ENCODE measurements around the gene FAM229A. TPM values are rescaled to one million over a fixed set of nuclear protein-coding genes. Genes with fewer than 3 reads are reported as not detected.
A peak's percentile ranks its signal among the peaks of the same experiment; 100 is the strongest.
"Not testable (repeated sequence)": the region's sequence is repeated elsewhere in the genome, so short reads cannot be mapped to it uniquely, and the experiment has no call there.

The FAM229A gene
- total and polyA plus RNA-seq, 3 donors from 2014 or later: 71.5 to 194 (median 103) TPM

DNA sequence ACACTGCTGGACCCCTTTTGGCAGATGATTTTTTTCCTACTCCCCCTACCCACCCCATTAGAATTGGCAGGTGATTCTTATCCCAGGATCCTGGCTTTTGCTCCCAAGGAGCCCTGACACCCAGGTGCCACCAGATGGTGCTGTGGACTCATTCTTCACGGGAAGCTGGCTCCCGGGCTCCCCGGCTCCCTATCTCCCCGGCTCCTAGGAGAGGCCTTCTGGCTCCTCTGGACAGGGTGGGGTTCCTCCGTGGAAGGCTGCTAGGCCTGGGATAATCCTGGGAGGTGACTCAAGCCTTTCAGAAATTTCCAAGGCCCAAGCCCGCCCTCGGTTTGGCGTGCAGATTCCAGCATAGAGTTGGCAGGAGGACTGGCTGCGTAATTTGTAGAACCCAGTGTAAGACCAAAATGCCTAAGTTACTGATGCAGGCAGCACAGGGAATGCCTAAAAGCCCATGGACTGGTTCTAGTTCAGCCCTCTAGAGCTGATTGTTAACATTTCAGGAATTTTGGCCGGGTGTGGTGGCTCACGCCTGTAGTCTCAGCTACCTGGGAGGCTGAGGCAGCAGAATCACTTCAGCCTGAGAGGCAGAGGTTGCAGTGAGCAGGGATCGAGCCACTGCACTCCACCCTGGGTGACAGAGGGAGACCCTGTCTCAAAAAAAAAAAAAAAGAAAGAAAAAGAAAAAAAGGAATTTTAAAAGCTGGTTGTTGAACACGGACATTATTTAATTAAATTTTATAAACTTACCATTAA is 38.8 kb upstream of the FAM229A start:
- WGBS, 2 donors: 53 to 59% methylated on average over 12 to 13 of the region's 13 CpGs
- no peaks in the 10 kb centered on the region for H3K4me1 ChIP-seq
- no peaks in the 10 kb centered on the region for H3K36me3 ChIP-seq (ENCODE audit: low read depth, missing control alignments)
- intact Hi-C loops (cut with DNase I; ENCODE audit: low total_unique reads): no loop called here
- peak; percentile 91 for DNase-seq
- TF ChIP-seq, protein P1, sequence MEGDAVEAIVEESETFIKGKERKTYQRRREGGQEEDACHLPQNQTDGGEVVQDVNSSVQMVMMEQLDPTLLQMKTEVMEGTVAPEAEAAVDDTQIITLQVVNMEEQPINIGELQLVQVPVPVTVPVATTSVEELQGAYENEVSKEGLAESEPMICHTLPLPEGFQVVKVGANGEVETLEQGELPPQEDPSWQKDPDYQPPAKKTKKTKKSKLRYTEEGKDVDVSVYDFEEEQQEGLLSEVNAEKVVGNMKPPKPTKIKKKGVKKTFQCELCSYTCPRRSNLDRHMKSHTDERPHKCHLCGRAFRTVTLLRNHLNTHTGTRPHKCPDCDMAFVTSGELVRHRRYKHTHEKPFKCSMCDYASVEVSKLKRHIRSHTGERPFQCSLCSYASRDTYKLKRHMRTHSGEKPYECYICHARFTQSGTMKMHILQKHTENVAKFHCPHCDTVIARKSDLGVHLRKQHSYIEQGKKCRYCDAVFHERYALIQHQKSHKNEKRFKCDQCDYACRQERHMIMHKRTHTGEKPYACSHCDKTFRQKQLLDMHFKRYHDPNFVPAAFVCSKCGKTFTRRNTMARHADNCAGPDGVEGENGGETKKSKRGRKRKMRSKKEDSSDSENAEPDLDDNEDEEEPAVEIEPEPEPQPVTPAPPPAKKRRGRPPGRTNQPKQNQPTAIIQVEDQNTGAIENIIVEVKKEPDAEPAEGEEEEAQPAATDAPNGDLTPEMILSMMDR (IDR thresholded peaks at IDR 0.05): peak; percentile 66 to 88 (median 74)
- no peak for TF ChIP-seq POLR2A (IDR thresholded peaks at IDR 0.05)
- no peaks in the 10 kb centered on the region for H3K9me3 ChIP-seq
- H3K27me3 ChIP-seq: no peaks in the 10 kb centered on the region
- H3K4me3 ChIP-seq: no peak overlapping the region
- H3K27ac ChIP-seq: peak overlapping the region in 1 of 2 donors; percentile 57

DNA sequence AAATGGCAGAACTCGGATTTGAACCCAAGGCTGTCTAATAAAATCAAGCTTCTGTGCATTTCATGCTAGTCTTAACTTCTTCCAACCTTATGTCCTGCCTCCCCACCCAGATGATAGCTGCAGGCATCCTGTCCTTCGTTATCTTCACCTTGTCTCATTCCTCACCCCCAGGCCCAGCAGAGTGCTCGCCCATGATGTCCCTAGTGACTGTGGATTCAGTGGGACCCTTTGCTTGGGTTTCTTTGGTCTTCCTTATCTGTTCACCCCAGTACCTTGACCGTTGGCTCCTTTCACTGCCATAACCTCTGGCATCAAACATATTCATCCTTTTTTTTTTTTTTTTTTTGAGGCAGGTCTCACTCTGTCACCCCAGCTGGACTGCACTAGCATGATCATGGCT is 37.6 kb upstream of the FAM229A start:
- Histone ChIP-seq H3K4me3 (no peak overlapping the region), H3K27ac (no peak overlapping the region), H3K27me3 (no peaks in the 10 kb centered on the region), H3K9me3 (no peaks in the 10 kb centered on the region), H3K4me1 (no peaks in the 10 kb centered on the region), H3K36me3 (ENCODE audit: low read depth, missing control alignments) (no peaks in the 10 kb centered on the region)
- TF ChIP-seq, protein P1 (IDR thresholded peaks at IDR 0.05): no peak
- TF ChIP-seq POLR2A (IDR thresholded peaks at IDR 0.05): no peak
- 81 to 85% methylated on average over 4 of the region's 4 CpGs for WGBS, 2 donors
- intact Hi-C loops (cut with DNase I; ENCODE audit: low total_unique reads): no loop called here
- no peak for DNase-seq

DNA sequence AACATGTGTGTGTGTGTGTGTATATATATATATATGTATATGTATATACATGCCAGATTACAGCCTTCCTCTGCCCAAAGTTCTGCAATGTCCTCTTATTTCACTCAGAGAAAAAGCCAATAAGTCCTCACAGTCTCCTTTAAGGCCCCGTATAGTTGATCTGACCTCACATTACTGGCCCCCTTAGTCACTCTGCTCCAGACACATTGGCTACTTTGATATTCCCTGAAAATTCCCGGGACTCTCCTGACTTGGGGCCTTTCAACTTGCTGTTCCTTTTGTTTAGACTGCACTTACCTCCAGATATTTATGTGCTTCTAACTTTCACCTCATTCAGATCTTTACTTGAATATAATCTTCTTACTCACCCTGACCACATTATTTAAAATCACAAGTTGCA is 36.1 kb upstream of the FAM229A start:
- DNase-seq: no peak
- no peak overlapping the region for H3K4me3 ChIP-seq
- intact Hi-C loops (cut with DNase I; ENCODE audit: low total_unique reads): no loop called here
- H3K9me3 ChIP-seq: no peaks in the 10 kb centered on the region
- TF ChIP-seq POLR2A (IDR thresholded peaks at IDR 0.05): no peak
- TF ChIP-seq, protein P1 (IDR thresholded peaks at IDR 0.05): no peak
- no peaks in the 10 kb centered on the region for H3K36me3 ChIP-seq (ENCODE audit: low read depth, missing control alignments)
- 62 to 67% methylated on average over 2 of the region's 2 CpGs for WGBS, 2 donors
- no peak overlapping the region for H3K27ac ChIP-seq
- no peaks in the 10 kb centered on the region for H3K27me3 ChIP-seq
- H3K4me1 ChIP-seq: peaks cover 2% of the 10 kb centered on the region

DNA sequence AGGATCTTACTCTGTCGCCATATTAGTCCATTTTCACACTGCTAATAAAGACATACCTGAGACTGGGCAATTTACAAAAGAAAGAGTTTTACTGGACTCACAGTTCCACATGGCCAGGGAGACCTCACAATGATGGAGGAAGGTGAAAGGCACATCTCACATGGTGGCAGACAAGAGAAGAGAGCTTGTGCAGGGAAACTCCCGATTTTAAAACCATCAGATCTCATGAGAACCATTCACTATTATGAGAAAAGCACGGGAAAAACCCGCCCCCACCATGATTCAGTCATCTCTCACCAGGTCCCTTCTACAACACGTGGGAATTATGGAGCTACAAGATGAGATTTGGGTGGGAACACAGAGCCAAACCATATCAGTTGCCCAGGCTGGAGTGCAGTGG is 34.2 kb upstream of the FAM229A start:
- H3K9me3 ChIP-seq; H3K4me3 ChIP-seq; H3K27me3 ChIP-seq; DNase-seq; H3K36me3 ChIP-seq (ENCODE audit: low read depth, missing control alignments); intact Hi-C loops (cut with DNase I; ENCODE audit: low total_unique reads); H3K27ac ChIP-seq: not testable (repeated sequence)
- 89 to 90% methylated on average over 5 of the region's 5 CpGs for WGBS, 2 donors
- H3K4me1 ChIP-seq: peaks cover 18% of the 10 kb centered on the region

DNA sequence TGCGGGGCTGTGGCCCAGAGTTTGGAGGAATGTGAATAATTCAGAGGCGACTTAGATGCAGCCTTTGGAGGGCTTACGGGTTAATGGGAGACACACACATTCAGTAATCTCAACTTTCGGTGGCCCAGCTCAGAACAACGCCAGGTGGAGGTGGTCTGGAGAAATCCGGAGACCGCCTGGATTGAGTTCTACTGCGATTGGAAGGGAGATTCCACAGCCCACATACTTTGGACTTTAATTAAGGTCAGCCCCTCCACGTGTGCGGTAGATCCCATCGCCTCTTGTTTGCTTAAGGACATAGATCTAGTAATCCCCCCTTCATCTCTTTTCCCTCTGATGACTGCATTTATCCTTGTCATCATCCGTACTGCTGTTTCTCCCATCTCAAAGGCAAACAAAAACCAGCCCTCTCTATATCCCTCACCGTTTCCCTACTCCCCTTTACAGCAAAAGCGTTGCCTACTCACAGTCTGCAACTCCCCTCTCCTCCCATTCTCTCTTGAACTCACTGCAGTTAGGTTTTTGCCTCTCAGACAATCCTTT is 32.7 kb upstream of the FAM229A start:
- intact Hi-C loops (cut with DNase I; ENCODE audit: low total_unique reads): no loop called here
- H3K27ac ChIP-seq: peak overlapping the region; percentile 91 to 93
- H3K4me3 ChIP-seq: peak overlapping the region; percentile 76 to 87
- H3K4me1 ChIP-seq: peaks cover 26% of the 10 kb centered on the region
- no peaks in the 10 kb centered on the region for H3K27me3 ChIP-seq
- no peak for TF ChIP-seq POLR2A (IDR thresholded peaks at IDR 0.05)
- TF ChIP-seq, protein P1 (IDR thresholded peaks at IDR 0.05): no peak
- no peaks in the 10 kb centered on the region for H3K9me3 ChIP-seq
- no peak for DNase-seq
- H3K36me3 ChIP-seq (ENCODE audit: low read depth, missing control alignments): no peaks in the 10 kb centered on the region
- 0% methylated on average over 14 of the region's 14 CpGs for WGBS, 2 donors
